Esophagus muscularis mucosa (tissue), 4 donors: Measurements from ENCODE around the gene SLC25A24. TPM values are rescaled to one million over a fixed set of nuclear protein-coding genes. Genes with fewer than 3 reads are reported as not detected.

Experiments
- DNase-seq: peaks from one replicate; pipeline ENCODE4 v3.0.0-alpha.2; 2017; ENCODE audit errors: extremely low spot score
- H3K27ac ChIP-seq, 4 donors: fragments of 200-600 bp; sonication (generic); replicated peaks in 1 of 4; 1 replicate in 3 of 4; 2 replicates in 1 of 4; pipeline ENCODE4 v1.5.1; 2016 to 2019; ENCODE audit warnings: mild to moderate bottlenecking in 1 of 4
- H3K27me3 ChIP-seq, 4 donors: fragments of 200-600 bp; sonication (generic); one replicate each; pipeline versions ENCODE4 v1.5.1 to v1.6.0; 2016 to 2019
- H3K36me3 ChIP-seq, 4 donors: fragments of 200-600 bp; sonication (generic); one replicate each; pipeline ENCODE4 v1.5.1; 2016 to 2019
- H3K4me1 ChIP-seq, 4 donors: fragments of 200-600 bp; sonication (generic); one replicate each; pipeline ENCODE4 v1.5.1; 2016 to 2019
- H3K4me3 ChIP-seq, 4 donors: fragments of 200-600 bp; sonication (generic); 1 replicate in 2 of 4; 2 replicates in 2 of 4; pipeline ENCODE4 v1.5.1; 2016 to 2019; ENCODE audit warnings: mild to moderate bottlenecking in 4 of 4, moderate library complexity in 1 of 4
- H3K9me3 ChIP-seq, 4 donors: fragments of 200-600 bp; sonication (generic); 1 replicate in 3 of 4; 2 replicates in 1 of 4; pipeline ENCODE4 v1.5.1; 2016 to 2019
- CTCF ChIP-seq, 3 experiments: fragments of 200-600 bp in 2 of 3; fragments of 450-650 bp in 1 of 3; sonication (generic) in 2 of 3; IDR thresholded peaks; one replicate each; pipeline ENCODE4 v1.5.1; 2017 to 2019; ENCODE audit warnings: antibody characterized with exemption in 3 of 3, mild to moderate bottlenecking in 2 of 3, moderate library complexity in 1 of 3
- EP300 ChIP-seq: sonication (generic); formaldehyde crosslinking; IDR thresholded peaks from one replicate; pipeline ENCODE4 v1.6.1; 2017; ENCODE audit warnings: antibody characterized with exemption
- POLR2A ChIP-seq: fragments of 450-650 bp; IDR thresholded peaks from one replicate; pipeline ENCODE4 v1.6.1; 2017; ENCODE audit warnings: antibody characterized with exemption, moderate library complexity, mild to moderate bottlenecking, low read depth
- POLR2AphosphoS5 ChIP-seq, 2 donors: sonication (generic); formaldehyde crosslinking; IDR thresholded peaks; one replicate each; pipeline ENCODE4 v1.6.1; 2017; ENCODE audit warnings: antibody characterized with exemption in 2 of 2
- WGBS: methylation state at CpG from one replicate; pipeline ENCODE4 v1.1.5; 2018; 5-methylcytosine and 5-hydroxymethylcytosine counted together
- intact Hi-C: fragments of 100-400 bp; cut with DNase I; formaldehyde crosslinking; loops from one replicate; pipeline ENCODE4 v1.15.1; 2023
- total RNA-seq, 4 donors: library from RNA; depleted of rRNA; stranded (reverse); fragments of >200 nt; gene quantifications; one replicate each; pipeline versions ENCODE4 v1.1.0 to v1.2.1, GENCODE V29; 2016

Gene SLC25A24
- total RNA-seq, 4 donors from 2014 or later, result 22.6 to 31.7 (median 24.0) TPM

GRCh38 chr1:108097018-108097417 is 103.1 kb downstream of the SLC25A24 start:
- Histone ChIP-seq H3K9me3 (no peaks in the 10 kb centered on the region), H3K27ac (no peak overlapping the region), H3K36me3 (no peaks in the 10 kb centered on the region), H3K4me3 (no peak overlapping the region), H3K4me1 (no peaks in the 10 kb centered on the region), H3K27me3 (no peaks in the 10 kb centered on the region)
- intact Hi-C loops, result no loop called here
- DNase-seq, result no peak
- TF ChIP-seq POLR2A (no peak), POLR2AphosphoS5 (IDR thresholded peaks at IDR 0.05) (no peak), CTCF (IDR thresholded peaks at IDR 0.05) (no peak), EP300 (no peak)

GRCh38 chr1:108096089-108096488 is 104.1 kb downstream of the SLC25A24 start:
- intact Hi-C loops, result no loop called here
- Histone ChIP-seq H3K27me3 (no peaks in the 10 kb centered on the region), H3K4me3 (no peak overlapping the region), H3K27ac (no peak overlapping the region), H3K9me3 (no peaks in the 10 kb centered on the region), H3K4me1 (no peaks in the 10 kb centered on the region), H3K36me3 (no peaks in the 10 kb centered on the region)
- TF ChIP-seq POLR2AphosphoS5 (IDR thresholded peaks at IDR 0.05) (no peak), CTCF (IDR thresholded peaks at IDR 0.05) (no peak), EP300 (no peak), POLR2A (no peak)
- no peak for DNase-seq
- 75% methylated on average over 4 of the region's 4 CpGs for WGBS

- WGBS, result 71% methylated on average over 1 of the region's 1 CpG
Observed at GRCh38 chr1:108089477-108089876, 110.7 kb downstream of the SLC25A24 start.

GRCh38 chr1:108085628-108086027 is 114.5 kb downstream of the SLC25A24 start:
- intact Hi-C loops, result no loop called here
- Histone ChIP-seq H3K4me1 (no peaks in the 10 kb centered on the region), H3K27ac (no peak overlapping the region), H3K4me3 (no peak overlapping the region), H3K9me3 (no peaks in the 10 kb centered on the region), H3K27me3 (no peaks in the 10 kb centered on the region), H3K36me3 (no peaks in the 10 kb centered on the region)
- no peak for TF ChIP-seq POLR2AphosphoS5 (IDR thresholded peaks at IDR 0.05)
- TF ChIP-seq CTCF (IDR thresholded peaks at IDR 0.05), result no peak
- TF ChIP-seq POLR2A, result no peak
- no peak for TF ChIP-seq EP300
- no peak for DNase-seq
- 93% methylated on average over 1 of the region's 1 CpG for WGBS

More at GRCh38 chr1:108089477-108089876, 110.7 kb downstream of the SLC25A24 start:
- no peak overlapping the region for H3K4me3 ChIP-seq
- no peak for DNase-seq
- TF ChIP-seq POLR2A, result no peak
- no peak overlapping the region for H3K27ac ChIP-seq
- no peaks in the 10 kb centered on the region for H3K4me1 ChIP-seq
- no peaks in the 10 kb centered on the region for H3K9me3 ChIP-seq
- intact Hi-C loops, result no loop called here
- H3K27me3 ChIP-seq, result no peaks in the 10 kb centered on the region
- H3K36me3 ChIP-seq, result no peaks in the 10 kb centered on the region

GRCh38 chr1:108084866-108085477 is 115.2 kb downstream of the SLC25A24 start:
- intact Hi-C loops, result no loop called here

More at GRCh38 chr1:108084866-108085477, 115.2 kb downstream of the SLC25A24 start:
- Histone ChIP-seq H3K27me3 (no peaks in the 10 kb centered on the region), H3K36me3 (no peaks in the 10 kb centered on the region), H3K27ac (no peak overlapping the region), H3K4me1 (no peaks in the 10 kb centered on the region), H3K9me3 (no peaks in the 10 kb centered on the region), H3K4me3 (no peak overlapping the region)
- TF ChIP-seq POLR2A (no peak), EP300 (no peak), CTCF (IDR thresholded peaks at IDR 0.05) (no peak), POLR2AphosphoS5 (IDR thresholded peaks at IDR 0.05) (no peak)
- 86% methylated on average over 2 of the region's 6 CpGs for WGBS
- no peak for DNase-seq

Other genes starting within 250 kb of the SLC25A24 start
- gene VAV3, start 235.2 kb downstream of the SLC25A24 start, total RNA-seq, result 1 to 10 TPM; 1.9 to 5.8 (median 3.0) TPM
- gene NBPF4, start 43.7 kb upstream of the SLC25A24 start, total RNA-seq, result not detected
- gene NBPF6, start 250.0 kb upstream of the SLC25A24 start, total RNA-seq, result not detected